GM18907 (cell line): ENCODE measurements around the gene ARHGEF38.
A peak's percentile ranks its signal among the peaks of the same experiment; 100 is the strongest.

Experiments used
- ATAC-seq: cut with Tn5 transposase; IDR thresholded peaks from one replicate; pipeline ENCODE4 v1.9.1; 2021; ENCODE audit warnings: mild to moderate bottlenecking, moderate library complexity; ENCODE audit not compliant: unreplicated experiment

The ARHGEF38 gene

GRCh38 chr4:105556206-105556605, 3.8 kb downstream of the ARHGEF38 start:
- no peak for ATAC-seq

GRCh38 chr4:105558277-105558676, 5.9 kb downstream of the ARHGEF38 start:
- ATAC-seq, result no peak

- ATAC-seq, result no peak
These were observed 8.0 kb downstream of the ARHGEF38 start for GRCh38 chr4:105560421-105560848.

- no peak for ATAC-seq
These were observed 10.9 kb downstream of the ARHGEF38 start for GRCh38 chr4:105563352-105563751.

- ATAC-seq, result no peak
These were observed 16.2 kb downstream of the ARHGEF38 start for GRCh38 chr4:105568584-105568983.

GRCh38 chr4:105569057-105569865, 16.8 kb downstream of the ARHGEF38 start:
- no peak for ATAC-seq

- no peak for ATAC-seq
These were observed 17.4 kb downstream of the ARHGEF38 start for GRCh38 chr4:105569866-105570236.

GRCh38 chr4:105572296-105572695, 19.9 kb downstream of the ARHGEF38 start:
- ATAC-seq, result peak; percentile 71

- no peak for ATAC-seq
These were observed 34.4 kb downstream of the ARHGEF38 start for GRCh38 chr4:105586638-105587328.

- ATAC-seq, result peak; percentile 24
These were observed 35.4 kb downstream of the ARHGEF38 start for GRCh38 chr4:105587841-105588240.

- peak; percentile 57 for ATAC-seq
These were observed 35.8 kb downstream of the ARHGEF38 start for GRCh38 chr4:105588252-105588651.

GRCh38 chr4:105591573-105591972, 39.2 kb downstream of the ARHGEF38 start:
- no peak for ATAC-seq

- peak; percentile 95 for ATAC-seq
These were observed 41.9 kb downstream of the ARHGEF38 start for GRCh38 chr4:105594099-105595010.

GRCh38 chr4:105596684-105597083, 44.3 kb downstream of the ARHGEF38 start:
- ATAC-seq, result no peak

- no peak for ATAC-seq
These were observed 45.6 kb downstream of the ARHGEF38 start for GRCh38 chr4:105598052-105598451.

- ATAC-seq, result no peak
These were observed 46.4 kb downstream of the ARHGEF38 start for GRCh38 chr4:105598787-105599186.

GRCh38 chr4:105599482-105599881, 47.1 kb downstream of the ARHGEF38 start:
- no peak for ATAC-seq

- ATAC-seq, result no peak
These were observed 47.7 kb downstream of the ARHGEF38 start for GRCh38 chr4:105599932-105600655.

GRCh38 chr4:105600951-105601350, 48.5 kb downstream of the ARHGEF38 start:
- ATAC-seq, result no peak

GRCh38 chr4:105601406-105601805, 49.0 kb downstream of the ARHGEF38 start:
- no peak for ATAC-seq

GRCh38 chr4:105603158-105603557, 50.7 kb downstream of the ARHGEF38 start:
- no peak for ATAC-seq
